HG03521 (cell line): ENCODE data around the gene ESR1.
A peak's percentile ranks its signal among the peaks of the same experiment; 100 is the strongest.

ENCODE experiments used
- ATAC-seq: cut with Tn5 transposase; IDR thresholded peaks from one replicate; pipeline ENCODE4 v1.9.1; 2021; ENCODE audit warnings: mild to moderate bottlenecking, moderate library complexity; ENCODE audit not compliant: unreplicated experiment

ESR1 gene

GRCh38 chr6:151807513-151808370, at the start of gene ESR1:
Gene ESR1, plus strand, starts transcription at chr6:151807682. Its CDS starts 231 bp downstream, at chr6:151807913.
- ATAC-seq, result no peak

DNA sequence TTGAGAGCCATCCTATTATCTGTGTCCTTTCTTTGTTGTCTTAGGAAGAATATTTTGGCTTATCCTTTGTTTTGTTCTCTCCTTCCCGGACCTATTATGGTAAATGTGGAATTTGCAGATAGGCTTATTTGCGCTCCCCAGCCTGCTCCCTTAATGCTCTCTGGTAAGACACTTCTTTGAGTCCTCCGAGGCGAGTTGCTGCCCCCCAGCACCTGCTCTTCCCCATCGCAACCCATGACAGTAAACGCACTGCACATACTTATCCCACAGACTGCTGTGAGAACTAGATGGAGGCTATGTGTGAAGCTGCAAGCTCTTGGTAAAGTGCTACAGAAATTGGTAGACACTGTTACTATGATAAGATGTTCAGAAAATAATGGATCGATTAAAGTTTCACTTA, 47.0 kb upstream of the ESR1 start:
- no peak for ATAC-seq

DNA sequence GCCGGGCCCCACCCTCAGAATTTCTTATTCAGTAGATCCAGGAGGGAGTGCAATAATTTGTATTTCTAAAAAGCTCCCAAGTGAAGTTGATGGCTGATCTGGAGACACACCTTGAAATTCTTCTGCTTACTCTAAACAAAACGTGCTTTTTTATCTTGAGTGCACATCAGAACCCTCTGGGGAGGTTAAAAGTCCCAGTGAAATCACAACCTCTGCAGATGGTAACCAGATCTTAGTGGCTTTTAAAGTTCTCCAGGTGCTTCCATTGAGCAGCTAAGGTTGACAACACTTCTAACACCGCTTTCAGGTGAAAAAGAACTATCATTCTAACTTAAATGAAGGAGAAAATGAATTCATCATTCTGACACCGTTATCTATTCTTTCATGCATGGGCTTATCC, 45.6 kb upstream of the ESR1 start:
- no peak for ATAC-seq

- ATAC-seq, result no peak
These were observed 44.7 kb upstream of the ESR1 start for GRCh38 chr6:151762817-151763216.

DNA sequence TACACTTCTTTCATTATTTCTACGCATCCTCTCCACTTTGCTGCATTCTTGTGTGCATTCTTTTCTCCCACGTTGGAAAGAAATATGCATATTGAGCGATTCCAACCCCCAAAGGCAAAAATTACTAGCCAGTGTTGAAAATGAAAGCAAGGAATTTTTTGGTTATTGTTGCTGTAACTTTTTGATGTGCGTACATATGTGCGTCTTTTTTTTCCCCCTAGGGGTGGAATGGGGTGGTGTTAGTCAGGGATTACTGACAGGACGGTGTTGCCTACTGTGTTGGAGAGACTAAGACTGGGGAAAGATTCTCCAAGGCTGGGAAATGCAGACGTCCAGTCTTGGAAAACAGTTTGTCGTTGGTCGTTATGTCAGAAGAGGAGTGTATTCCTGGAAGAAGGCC, 44.2 kb upstream of the ESR1 start:
- no peak for ATAC-seq

DNA sequence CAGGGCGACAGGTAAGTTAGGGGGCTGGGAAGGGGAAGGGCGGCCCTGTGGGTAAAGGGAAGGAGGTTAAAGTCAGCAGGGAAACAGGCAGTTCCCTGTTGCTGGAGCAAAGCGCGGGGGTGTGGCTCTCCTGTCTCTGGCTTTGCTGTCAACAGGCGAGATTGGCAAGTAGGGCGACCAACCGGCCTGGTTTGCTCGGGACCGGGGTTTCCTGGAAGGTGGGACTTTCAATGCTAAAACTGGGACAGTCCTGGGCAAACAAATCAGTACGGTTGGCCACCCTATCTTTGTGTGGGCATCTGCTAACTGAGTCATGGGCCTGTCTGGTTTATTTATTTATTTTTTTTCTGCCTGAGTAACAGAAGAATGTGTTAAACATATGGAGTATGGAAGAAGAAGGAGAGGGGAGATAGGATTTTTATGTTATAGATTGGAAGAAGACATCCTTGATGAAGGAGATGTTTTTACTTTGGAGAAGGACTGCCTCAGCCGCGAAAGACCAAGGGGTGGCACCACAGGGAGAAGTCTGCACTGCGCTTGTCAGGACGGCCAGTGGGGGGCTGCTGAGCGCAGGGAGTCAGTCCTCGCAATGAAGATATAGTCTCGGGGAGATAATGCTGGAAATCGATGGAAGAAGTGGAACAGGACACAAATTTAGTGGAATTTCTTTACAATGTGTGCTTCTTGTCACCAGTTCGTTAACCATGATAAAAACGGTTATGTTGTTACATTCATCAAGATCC, 43.4 kb upstream of the ESR1 start:
- peak; percentile 84 for ATAC-seq

DNA sequence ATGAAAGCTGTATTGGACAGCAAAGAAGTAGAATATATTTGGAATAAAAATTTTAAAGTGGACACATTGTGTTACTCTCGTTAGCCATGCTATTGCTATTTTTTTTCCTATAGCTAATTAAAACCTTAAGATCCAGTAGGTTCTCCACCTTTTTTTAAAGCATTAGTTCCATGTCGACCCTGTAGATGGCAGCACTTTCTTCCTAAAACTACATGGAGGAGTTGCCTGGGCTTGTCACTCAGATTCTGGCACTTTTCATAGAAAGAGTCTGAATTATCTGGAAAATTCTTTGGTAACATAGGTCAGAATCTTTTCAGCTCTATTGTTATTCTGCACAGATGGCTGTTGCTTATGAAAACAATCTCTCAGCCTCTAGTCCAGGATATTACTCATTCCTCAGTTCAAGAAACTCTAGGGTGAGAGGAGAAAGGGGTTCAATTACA, 42.0 kb upstream of the ESR1 start:
- peak; percentile 50 for ATAC-seq

DNA sequence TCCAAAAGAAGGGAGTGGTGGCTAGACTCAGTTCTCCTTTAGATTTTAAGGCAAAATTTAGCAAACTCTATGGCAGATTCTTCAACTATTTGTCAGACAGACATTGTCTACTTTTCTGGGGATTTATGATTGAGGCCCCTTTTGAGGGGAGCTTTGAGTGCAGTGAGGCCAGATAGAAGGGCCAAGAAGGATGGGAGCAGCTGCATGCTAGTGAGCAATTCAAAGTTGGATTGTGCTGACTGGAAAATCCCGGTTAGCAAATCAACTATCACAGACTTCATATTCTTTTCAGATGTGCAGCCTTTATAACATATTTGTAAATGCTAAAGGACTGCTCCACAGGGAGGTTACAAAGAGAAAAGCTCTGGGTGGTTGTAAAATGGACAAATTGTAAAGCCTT, 35.0 kb upstream of the ESR1 start:
- ATAC-seq, result no peak

GRCh38 chr6:151773382-151773781, 34.1 kb upstream of the ESR1 start:
- ATAC-seq, result no peak

- no peak for ATAC-seq
These were observed 24.9 kb upstream of the ESR1 start for GRCh38 chr6:151782560-151782959.

DNA sequence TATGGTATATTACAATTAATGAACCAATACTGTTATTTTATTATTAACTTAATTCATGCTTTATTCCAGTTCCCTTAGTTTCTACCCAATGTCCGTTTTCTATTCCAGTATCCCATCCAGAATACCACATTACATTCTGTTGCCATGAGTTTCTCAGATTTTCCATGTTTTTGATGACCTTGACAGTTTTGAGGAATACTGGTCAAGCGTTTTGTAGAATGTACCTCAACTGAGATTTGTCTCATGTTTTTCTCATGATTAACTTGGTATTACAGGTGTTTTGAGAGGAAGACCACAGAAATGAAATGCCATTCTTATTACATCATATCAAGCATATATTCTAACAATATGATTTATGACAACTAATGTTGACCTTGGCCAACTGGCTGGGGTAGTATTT, 23.8 kb upstream of the ESR1 start:
- ATAC-seq, result no peak

GRCh38 chr6:151784441-151785214, 22.9 kb upstream of the ESR1 start:
- ATAC-seq, result no peak

DNA sequence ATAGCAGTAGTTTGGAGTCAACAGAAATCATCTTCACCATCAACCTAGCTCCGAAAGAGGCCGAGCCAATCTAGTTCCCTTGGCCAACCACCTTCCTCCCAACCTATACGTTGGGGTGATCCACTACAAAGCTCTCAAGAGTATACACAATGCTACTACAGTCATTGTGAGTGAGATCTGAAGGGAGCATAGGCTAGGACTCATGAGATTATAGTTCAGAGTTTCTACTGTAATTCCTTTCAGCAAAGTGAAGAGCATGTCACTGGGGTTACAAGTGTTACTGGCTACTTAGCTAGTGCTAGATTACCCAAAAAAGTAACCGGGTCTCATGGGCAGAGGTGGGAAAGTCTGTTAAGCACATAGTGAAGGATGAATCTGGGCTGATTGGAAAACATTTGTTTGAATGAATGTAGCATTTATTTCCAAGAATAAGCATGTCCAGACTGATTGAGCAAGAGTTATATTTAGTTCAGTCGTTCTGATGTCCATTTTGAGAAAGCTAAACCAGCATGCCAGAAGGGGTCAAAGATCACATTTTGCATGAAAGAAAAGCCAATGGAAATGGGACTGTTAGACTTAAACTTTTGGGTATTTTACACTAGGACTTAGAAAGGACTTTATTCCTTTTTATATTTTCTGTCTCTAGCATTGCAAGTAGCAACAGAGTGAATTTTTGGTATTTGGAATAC, 10.5 kb upstream of the ESR1 start:
- no peak for ATAC-seq

GRCh38 chr6:151803743-151804142, 3.7 kb upstream of the ESR1 start:
- no peak for ATAC-seq

- ATAC-seq, result no peak
These were observed 2.7 kb upstream of the ESR1 start for GRCh38 chr6:151804585-151805285.

GRCh38 chr6:151805286-151805840, 2.1 kb upstream of the ESR1 start:
- ATAC-seq, result no peak

DNA sequence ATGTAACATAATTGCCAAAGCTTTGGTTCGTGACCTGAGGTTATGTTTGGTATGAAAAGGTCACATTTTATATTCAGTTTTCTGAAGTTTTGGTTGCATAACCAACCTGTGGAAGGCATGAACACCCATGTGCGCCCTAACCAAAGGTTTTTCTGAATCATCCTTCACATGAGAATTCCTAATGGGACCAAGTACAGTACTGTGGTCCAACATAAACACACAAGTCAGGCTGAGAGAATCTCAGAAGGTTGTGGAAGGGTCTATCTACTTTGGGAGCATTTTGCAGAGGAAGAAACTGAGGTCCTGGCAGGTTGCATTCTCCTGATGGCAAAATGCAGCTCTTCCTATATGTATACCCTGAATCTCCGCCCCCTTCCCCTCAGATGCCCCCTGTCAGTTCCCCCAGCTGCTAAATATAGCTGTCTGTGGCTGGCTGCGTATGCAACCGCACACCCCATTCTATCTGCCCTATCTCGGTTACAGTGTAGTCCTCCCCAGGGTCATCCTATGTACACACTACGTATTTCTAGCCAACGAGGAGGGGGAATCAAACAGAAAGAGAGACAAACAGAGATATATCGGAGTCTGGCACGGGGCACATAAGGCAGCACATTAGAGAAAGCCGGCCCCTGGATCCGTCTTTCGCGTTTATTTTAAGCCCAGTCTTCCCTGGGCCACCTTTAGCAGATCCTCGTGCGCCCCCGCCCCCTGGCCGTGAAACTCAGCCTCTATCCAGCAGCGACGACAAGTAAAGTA, 547 bp upstream of the ESR1 start:
- ATAC-seq, result no peak

- no peak for ATAC-seq
These were observed 1.1 kb downstream of the ESR1 start for GRCh38 chr6:151808371-151809241.
